ENCODE measurements around the gene ZNF225.

DNA sequence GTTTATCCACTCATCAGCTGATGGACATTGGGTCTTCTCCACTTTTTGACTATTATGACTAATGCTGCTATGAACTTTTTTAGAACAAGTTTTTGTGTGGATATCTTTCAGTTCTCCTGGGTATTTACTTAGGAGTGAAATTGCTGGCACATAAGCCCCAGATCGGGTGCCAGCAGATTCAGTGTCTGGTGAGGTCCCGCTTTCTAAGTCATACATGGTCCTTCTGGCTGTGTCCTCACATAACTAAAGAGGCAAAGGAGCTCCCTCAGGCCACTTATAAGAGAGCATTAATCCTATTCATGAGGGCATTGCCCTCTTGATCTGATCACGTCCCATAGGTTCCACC lies 51.1 kb downstream of the ZNF225 start:
- TF ChIP-seq CEBPB (IDR thresholded peaks at IDR 0.05; ENCODE audit: low read depth, low read length) (no peak), SMC3 (IDR thresholded peaks at IDR 0.05; ENCODE audit: low read depth, low read length) (no peak), POLR2A (IDR thresholded peaks at IDR 0.05; ENCODE audit: low read depth, low read length) (no peak), MAZ (IDR thresholded peaks at IDR 0.05; ENCODE audit: borderline replicate concordance, low read depth, low read length) (no peak), MAFK (IDR thresholded peaks at IDR 0.05; ENCODE audit: low read depth, low read length) (no peak), RFX5 (IDR thresholded peaks at IDR 0.05; ENCODE audit: low read depth, low read length) (no peak), BHLHE40 (IDR thresholded peaks at IDR 0.05; ENCODE audit: low read depth, low read length) (no peak)
- TF ChIP-seq, protein P1, sequence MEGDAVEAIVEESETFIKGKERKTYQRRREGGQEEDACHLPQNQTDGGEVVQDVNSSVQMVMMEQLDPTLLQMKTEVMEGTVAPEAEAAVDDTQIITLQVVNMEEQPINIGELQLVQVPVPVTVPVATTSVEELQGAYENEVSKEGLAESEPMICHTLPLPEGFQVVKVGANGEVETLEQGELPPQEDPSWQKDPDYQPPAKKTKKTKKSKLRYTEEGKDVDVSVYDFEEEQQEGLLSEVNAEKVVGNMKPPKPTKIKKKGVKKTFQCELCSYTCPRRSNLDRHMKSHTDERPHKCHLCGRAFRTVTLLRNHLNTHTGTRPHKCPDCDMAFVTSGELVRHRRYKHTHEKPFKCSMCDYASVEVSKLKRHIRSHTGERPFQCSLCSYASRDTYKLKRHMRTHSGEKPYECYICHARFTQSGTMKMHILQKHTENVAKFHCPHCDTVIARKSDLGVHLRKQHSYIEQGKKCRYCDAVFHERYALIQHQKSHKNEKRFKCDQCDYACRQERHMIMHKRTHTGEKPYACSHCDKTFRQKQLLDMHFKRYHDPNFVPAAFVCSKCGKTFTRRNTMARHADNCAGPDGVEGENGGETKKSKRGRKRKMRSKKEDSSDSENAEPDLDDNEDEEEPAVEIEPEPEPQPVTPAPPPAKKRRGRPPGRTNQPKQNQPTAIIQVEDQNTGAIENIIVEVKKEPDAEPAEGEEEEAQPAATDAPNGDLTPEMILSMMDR (conservative IDR thresholded peaks at IDR 0.05; ENCODE audit: low read depth, low read length): no peak
- TF ChIP-seq, protein P2, sequence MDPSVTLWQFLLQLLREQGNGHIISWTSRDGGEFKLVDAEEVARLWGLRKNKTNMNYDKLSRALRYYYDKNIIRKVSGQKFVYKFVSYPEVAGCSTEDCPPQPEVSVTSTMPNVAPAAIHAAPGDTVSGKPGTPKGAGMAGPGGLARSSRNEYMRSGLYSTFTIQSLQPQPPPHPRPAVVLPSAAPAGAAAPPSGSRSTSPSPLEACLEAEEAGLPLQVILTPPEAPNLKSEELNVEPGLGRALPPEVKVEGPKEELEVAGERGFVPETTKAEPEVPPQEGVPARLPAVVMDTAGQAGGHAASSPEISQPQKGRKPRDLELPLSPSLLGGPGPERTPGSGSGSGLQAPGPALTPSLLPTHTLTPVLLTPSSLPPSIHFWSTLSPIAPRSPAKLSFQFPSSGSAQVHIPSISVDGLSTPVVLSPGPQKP (IDR thresholded peaks at IDR 0.05; ENCODE audit: borderline replicate concordance, low read depth, low read length): no peak
- TF ChIP-seq, protein P3, sequence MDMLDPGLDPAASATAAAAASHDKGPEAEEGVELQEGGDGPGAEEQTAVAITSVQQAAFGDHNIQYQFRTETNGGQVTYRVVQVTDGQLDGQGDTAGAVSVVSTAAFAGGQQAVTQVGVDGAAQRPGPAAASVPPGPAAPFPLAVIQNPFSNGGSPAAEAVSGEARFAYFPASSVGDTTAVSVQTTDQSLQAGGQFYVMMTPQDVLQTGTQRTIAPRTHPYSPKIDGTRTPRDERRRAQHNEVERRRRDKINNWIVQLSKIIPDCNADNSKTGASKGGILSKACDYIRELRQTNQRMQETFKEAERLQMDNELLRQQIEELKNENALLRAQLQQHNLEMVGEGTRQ (IDR thresholded peaks at IDR 0.05; ENCODE audit: low read depth, low read length): no peak
